Fibroblast of mammary gland (primary cell): ENCODE measurements around the gene PRR4.

Source experiments
- DNase-seq: peaks from one replicate; pipeline ENCODE4 v3.0.0-alpha.2; 2010; ENCODE audit warnings: low read depth
- H3K4me3 ChIP-seq: 2 replicates; pipeline ENCODE4 v1.5.1; 2011; ENCODE audit warnings: low read depth, mild to moderate bottlenecking, low read length, moderate library complexity; ENCODE audit not compliant: control insufficient read depth
- TF ChIP-seq, protein P1 (sequence below): conservative IDR thresholded peaks from 2 replicates; pipeline ENCODE4 v1.5.1; 2011; ENCODE audit warnings: low read depth, low read length, inconsistent platforms; ENCODE audit not compliant: control insufficient read depth, insufficient read depth

Gene PRR4

GRCh38 chr12:10867381-10867780 lies 18.1 kb upstream of the PRR4 start:
- no peak overlapping the region for H3K4me3 ChIP-seq
- DNase-seq, result peak; percentile 12
- TF ChIP-seq, protein P1, sequence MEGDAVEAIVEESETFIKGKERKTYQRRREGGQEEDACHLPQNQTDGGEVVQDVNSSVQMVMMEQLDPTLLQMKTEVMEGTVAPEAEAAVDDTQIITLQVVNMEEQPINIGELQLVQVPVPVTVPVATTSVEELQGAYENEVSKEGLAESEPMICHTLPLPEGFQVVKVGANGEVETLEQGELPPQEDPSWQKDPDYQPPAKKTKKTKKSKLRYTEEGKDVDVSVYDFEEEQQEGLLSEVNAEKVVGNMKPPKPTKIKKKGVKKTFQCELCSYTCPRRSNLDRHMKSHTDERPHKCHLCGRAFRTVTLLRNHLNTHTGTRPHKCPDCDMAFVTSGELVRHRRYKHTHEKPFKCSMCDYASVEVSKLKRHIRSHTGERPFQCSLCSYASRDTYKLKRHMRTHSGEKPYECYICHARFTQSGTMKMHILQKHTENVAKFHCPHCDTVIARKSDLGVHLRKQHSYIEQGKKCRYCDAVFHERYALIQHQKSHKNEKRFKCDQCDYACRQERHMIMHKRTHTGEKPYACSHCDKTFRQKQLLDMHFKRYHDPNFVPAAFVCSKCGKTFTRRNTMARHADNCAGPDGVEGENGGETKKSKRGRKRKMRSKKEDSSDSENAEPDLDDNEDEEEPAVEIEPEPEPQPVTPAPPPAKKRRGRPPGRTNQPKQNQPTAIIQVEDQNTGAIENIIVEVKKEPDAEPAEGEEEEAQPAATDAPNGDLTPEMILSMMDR, result no peak

GRCh38 chr12:10863512-10864218 lies 14.4 kb upstream of the PRR4 start:
- no peak overlapping the region for H3K4me3 ChIP-seq
- TF ChIP-seq, protein P1, result no peak
- DNase-seq, result no peak

DNA sequence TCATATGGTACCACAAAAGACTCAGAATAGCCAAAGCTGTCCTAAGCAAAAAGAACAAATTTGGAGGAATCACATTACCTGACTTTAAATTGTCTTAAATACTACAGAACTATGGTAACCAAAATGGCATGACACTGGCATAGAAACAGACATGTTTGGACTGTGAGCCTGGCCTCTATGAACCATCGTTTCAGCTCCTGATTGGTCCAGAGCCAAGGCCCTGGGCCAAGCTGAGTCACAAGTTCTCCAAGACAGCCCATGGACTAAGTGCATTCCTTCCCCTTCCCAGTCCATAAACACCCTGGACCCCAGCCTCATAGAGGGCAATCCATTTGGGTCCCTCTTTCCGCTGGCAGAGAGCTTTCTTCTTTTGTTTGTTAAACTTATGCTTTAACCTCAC lies 12.1 kb upstream of the PRR4 start:
- H3K4me3 ChIP-seq, result no peak overlapping the region
- TF ChIP-seq, protein P1, result no peak
- peak; percentile 53 for DNase-seq

DNA sequence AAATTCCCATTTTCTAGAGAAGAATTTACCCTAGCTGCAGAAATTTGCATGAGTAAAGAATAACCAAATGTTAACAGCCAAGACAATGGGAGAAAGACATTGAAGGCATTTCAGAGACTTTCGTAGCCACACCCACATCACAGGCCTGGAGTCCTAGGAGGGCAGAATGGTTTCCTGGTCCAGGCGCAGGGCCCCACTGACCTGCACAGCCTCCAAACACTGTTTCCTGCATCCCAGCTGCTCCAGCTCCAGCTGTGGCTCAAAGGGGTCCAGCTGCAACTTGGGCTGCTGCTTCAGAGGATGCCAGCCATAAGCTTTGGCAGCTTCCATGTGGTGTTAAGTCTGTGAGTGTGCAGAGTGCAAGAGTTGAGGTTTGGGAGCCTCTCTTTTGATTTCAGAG lies 6.5 kb upstream of the PRR4 start:
- no peak for DNase-seq
- no peak overlapping the region for H3K4me3 ChIP-seq
- TF ChIP-seq, protein P1, result no peak

- H3K4me3 ChIP-seq, result no peak overlapping the region
- TF ChIP-seq, protein P1, result no peak
- DNase-seq, result no peak
Observed at GRCh38 chr12:10853776-10854175, 4.5 kb upstream of the PRR4 start.

GRCh38 chr12:10851243-10851858 lies 2.1 kb upstream of the PRR4 start:
- no peak for DNase-seq
- TF ChIP-seq, protein P1, result no peak
- H3K4me3 ChIP-seq, result no peak overlapping the region
